T-helper 22 cell (primary cell): Measurements from ENCODE around the gene ACSM5.
"Not testable (repeated sequence)": the region's sequence is repeated elsewhere in the genome, so short reads cannot be mapped to it uniquely, and the experiment has no call there.

Experiments used
- DNase-seq: peaks from one replicate; pipeline ENCODE4 v3.0.0-alpha.2; 2020; ENCODE audit warnings: low read depth

Gene ACSM5

GRCh38 chr16:20398603-20399002 is 10.7 kb upstream of the ACSM5 start:
- DNase-seq = no peak

DNA sequence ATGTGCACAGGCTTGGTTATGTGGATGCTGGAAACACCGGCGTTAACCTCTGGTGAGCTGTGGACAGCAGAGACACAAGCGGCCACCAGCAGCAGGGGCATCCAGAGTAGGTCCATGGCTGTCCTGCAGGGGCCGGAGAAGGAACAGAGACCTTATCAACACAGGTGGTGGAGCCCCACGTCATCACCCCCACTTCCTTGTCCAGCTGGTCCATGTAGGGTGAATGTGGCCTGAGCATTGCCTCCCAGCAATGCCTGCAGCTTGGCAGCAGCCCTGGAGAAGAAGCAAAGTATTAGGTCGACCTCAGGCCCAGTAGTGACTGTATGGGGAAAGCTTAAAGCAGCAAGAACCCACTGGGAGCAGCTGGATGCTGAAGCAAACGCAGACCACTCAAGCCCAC is 10.1 kb upstream of the ACSM5 start:
- DNase-seq = no peak

DNA sequence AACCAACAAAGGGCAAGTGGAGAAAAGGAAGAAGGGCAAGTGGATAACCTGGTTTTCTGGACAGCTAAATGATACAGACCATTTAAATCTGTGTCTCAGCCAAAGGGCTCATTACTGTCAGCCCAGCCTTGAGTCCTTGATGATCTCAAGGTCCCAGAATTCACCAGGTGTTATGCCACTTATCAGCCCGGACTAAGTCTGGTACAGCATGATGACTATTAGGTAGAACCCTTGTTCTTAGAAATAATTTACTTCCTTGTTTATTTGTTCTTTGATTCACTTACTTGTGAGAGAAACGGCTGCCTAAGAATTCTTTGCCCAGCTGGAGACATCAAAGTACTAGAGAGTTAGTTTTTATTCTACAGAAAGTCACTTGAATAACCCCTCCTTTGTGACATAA is 8.3 kb upstream of the ACSM5 start:
- no peak for DNase-seq

- no peak for DNase-seq
Measured at GRCh38 chr16:20401475-20402016, 7.8 kb upstream of the ACSM5 start.

DNA sequence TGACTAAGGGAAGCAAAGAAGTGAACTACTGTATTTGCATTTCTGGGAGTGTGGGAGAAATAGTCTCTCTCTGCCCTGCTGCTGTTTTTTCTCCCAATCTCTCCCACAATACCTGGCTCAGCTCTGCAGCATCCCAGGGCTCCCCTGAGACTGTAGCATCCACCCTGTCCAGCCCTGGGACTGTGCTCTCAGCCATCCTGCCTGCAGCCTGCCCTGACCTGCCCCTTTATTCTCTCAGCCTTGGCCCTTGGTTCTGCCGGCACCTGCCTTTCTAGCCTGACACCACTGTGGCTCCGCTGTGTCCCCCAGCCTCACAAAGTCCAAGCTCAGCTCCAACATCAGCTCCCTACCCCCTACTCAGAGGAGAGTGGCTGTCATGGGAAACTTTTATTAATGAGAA is 6.7 kb upstream of the ACSM5 start:
- no peak for DNase-seq

GRCh38 chr16:20404637-20405036 is 4.7 kb upstream of the ACSM5 start, which contains the start of gene PDILT:
Gene PDILT, minus strand, starts transcription at chr16:20404737. Its CDS starts 5,437 bp downstream, at chr16:20399300.
- DNase-seq = no peak

DNA sequence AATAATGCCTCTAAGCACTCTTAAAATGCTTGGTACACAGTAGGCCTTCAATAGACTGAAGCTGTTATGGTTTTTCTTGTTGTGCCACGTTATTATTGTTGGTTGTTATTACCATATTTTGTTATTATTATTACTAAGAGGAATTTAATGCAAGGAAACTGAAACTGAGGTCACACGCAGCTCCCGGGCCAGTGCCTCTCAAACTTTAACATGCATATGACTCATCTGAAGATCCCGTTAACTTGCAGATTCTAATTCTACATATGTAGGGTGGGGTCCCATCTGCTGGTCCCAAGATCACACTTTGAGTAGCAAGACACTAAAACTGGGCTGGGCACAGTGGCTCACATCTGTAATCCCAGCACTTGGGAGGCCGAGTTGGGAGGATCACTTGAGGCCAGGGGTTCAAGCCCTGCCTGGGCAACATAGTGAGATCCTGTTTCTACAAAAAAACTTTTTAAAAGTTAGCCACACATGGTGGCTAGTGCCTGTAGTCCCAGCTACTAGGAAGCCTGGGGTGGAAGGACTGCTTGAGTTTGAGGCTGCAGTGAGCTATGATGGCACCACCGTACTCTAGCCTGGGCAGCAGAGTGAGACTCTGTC is 888 bp downstream of the ACSM5 start:
- DNase-seq = no peak

GRCh38 chr16:20411055-20411454 is 1.7 kb downstream of the ACSM5 start:
- DNase-seq = no peak

DNA sequence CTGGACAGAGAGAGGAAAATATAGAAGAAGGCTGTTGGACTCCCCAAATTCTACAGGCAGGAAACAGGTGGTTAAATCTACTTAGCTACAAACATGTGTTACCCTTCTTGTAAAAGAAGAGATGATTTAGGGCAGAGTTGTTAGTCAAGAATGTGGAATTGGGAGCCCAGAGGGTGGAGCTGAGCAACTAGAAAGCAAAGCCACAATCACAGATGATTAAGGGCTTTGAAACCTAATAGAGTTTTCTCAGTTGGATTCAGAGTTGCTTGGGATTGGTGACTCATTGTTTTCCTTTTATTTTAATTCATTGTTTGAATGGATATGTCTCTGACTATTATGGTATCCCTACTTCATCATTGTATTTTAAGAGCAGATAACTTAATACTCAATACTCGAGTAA is 6.2 kb downstream of the ACSM5 start:
- DNase-seq = no peak

GRCh38 chr16:20419093-20419492 is 9.8 kb downstream of the ACSM5 start:
- DNase-seq = not testable (repeated sequence)

DNA sequence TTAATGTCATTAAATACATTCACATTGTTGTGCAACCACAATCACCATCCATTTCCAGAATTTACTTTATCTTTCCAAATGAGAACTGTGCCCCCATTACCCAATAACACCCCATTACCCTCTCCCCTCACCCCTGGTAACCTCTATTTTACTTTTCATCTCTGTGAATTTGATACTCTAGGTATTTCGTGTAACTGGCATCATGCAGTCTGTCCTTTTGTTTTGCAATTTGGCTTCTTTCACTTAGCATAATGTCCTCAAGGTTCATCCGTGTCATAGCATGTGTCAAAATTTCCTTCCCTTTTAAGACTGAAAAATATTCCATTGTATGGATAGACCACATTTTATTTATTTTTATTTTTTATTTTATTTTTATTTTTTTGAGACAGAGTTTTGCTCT is 12.4 kb downstream of the ACSM5 start:
- DNase-seq = not testable (repeated sequence)

GRCh38 chr16:20423772-20424128 is 14.4 kb downstream of the ACSM5 start:
- not testable (repeated sequence) for DNase-seq

DNA sequence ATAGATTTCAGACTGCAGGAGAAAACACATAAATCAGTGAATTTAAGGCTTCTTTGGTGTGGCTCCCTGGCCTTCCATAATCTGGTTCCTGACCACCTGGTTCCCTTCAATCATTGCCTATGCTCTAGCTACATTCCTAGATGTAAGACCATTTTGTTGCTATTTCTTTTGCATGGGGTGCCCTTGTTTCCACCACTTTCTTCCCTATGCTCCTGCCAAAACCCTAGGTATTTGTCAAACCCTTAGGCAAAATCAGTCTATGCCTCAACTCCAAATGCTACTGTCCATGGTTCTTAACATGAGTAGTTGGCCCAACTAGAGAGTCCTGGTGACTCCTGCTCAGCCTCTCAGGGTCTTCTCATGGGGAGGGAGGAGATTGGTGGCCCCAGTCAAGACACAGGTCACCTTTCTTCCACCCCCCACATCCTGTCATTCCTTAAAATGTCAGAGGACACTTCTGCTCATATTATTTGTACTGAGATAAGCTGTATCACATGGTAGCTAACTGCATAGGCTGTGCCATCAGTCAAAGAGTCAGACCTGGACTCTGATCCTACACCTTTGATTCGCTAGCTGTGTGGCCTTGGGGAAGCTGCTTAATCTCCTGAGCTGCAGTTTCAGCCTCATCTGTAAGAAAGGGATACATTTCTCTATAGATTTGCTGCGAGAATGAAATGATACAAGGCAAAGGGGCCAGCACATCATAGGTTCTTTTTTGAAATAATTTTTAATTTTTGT is 15.0 kb downstream of the ACSM5 start:
- no peak for DNase-seq

DNA sequence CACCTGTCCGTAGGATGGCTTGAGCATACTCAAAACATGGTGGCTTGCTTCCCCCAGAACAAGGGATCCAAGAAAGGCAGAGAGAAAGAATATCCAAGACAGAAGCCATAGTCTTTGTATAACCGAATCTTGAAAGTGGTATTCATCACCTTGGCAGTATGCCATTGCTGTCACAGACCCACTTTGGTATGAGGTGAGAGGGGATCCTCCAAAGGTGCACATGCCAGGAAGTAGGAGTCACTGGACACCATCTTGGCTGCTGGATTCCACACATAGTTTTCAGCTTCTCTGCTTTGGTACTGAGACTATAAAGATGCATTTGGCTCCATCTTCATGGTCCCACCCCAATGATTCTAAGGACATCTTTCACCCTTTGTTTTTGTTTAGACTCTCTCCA is 18.1 kb downstream of the ACSM5 start:
- DNase-seq = not testable (repeated sequence)

GRCh38 chr16:20429499-20429898 is 20.2 kb downstream of the ACSM5 start:
- DNase-seq = not testable (repeated sequence)

GRCh38 chr16:20430480-20430879 is 21.1 kb downstream of the ACSM5 start:
- not testable (repeated sequence) for DNase-seq

DNA sequence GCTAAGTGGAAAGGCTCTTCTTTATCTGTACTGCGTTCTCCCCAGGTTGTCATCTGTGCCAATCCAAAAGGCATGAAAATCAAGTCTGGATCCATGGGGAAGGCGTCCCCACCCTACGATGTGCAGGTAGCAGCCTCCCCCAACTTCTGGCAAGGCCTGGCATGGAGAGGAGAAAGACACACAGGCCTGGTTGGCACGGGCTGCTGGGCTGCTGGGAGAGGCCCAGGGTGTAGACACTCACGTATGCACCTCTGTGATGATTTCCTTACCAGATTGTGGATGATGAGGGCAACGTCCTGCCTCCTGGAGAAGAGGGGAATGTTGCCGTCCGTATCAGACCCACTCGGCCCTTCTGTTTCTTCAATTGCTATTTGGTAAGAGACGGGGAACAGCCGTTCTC is 21.6 kb downstream of the ACSM5 start:
- DNase-seq = no peak

DNA sequence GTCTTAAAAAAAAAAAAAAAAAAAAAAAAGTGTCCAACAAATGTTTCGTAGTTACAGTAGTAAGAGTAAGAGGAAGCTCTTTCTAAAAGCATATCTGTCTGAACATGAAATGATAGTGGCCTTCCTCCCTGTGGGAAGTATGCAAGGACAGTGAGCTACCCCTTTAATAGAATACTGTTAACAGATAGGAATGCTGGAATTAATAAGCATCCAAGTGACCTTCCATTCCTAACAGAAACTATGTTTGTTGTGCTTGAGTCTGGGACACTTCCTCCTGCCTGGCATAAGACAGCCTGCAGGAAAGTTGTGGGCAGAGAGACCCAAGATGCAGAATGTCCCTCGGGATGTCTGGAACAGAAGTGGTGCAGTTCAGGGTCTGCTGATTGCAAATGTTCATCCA is 29.6 kb downstream of the ACSM5 start:
- DNase-seq = not testable (repeated sequence)

- not testable (repeated sequence) for DNase-seq
Measured at GRCh38 chr16:20439820-20440231, 30.5 kb downstream of the ACSM5 start.

DNA sequence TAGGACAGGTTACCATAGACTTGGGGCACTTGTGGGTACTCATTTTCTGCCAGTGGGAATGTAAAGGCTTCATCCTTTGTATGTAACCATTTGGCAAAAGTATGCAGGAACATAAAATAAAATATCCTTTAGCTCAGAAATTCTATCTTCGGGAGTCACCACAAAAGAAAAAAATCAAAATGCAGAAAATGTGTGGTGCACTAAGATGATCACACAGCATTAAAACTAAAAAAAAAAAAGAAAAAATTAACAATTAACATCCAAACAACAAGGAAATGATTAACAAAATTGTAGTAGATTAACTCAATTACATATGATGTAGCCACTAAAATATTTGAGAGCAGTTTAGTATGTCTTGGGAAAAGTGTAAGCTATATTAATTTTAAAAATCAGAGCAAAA is 31.4 kb downstream of the ACSM5 start:
- DNase-seq = not testable (repeated sequence)

DNA sequence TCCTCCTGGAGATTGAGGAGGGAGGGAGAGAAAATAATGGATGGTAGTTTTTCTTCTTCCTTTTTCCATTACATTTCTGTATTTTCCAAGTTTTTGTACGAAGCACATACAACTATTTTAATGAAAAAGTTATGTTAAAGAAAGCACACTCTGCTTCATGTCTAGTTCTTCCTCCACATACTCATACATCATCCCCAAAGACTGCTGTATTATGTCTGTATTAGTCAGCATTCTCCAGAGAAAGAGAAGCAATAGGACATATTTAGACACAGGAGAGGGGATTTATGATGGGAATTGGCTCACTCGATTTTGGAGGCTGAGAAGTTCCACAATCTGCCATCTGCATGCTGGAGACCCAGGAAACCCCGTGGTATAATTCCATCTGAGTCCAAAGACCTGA is 31.9 kb downstream of the ACSM5 start:
- no peak for DNase-seq

- DNase-seq = not testable (repeated sequence)
Measured at GRCh38 chr16:20441859-20442258, 32.5 kb downstream of the ACSM5 start.

DNA sequence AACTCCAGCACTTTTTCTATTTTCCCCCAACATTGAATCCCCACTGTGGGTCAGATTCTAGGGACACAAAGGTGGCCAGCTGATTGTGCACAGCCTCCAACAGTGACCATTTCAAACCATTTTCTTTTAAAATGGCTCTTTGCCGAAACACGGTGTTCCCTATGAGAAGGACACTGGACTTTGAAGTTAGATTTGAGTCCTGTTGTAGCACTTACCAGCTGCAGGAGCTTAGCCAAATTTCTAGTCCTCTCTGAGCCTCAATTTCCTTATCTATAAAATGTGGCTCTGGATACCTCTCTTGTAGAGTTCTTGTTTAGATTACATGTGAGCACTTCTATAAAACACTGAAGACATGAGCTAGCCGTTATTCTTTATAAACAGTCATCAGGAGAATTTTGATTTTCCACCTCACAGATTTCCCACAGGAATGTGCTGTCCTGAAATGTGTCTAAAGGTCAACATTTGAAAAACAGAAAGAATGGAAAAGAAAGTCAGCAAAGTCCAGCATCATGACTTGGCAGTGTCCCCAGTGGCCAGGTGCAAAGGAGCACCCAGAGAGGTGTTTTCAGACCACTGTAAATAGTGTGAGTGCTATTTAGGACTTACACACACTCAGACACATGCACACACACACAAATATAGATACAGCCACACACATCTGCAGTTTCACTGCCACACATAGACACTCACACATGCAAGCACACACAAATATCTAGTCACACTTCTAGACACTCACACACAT is 37.5 kb downstream of the ACSM5 start:
- DNase-seq = not testable (repeated sequence)
